ENCODE results near the gene SDF2. TPM values are rescaled to one million over a fixed set of nuclear protein-coding genes. Genes with fewer than 3 reads are reported as not detected.

SDF2 gene
- total and polyA plus RNA-seq, 8 donors = 57.3 to 74.6 (median 69.0) TPM

GRCh38 chr17:28675490-28675889, 13.8 kb upstream of the SDF2 start:
- Histone ChIP-seq H3K36me3 (peaks cover 8 to 100% of the 10 kb centered on the region in 2 donors), H3K4me1 (no peaks in the 10 kb centered on the region), H3K27ac (no peak overlapping the region), H3K9me3 (no peaks in the 10 kb centered on the region), H3K27me3 (no peaks in the 10 kb centered on the region), H3K4me3 (no peak overlapping the region)
- intact Hi-C loops (cut with DNase I) = no loop called here
- DNase-seq (no peak), ATAC-seq (no peak)
- TF ChIP-seq CTCF (IDR thresholded peaks at IDR 0.05) = no peak

- Histone ChIP-seq H3K27me3 (no peaks in the 10 kb centered on the region), H3K9me3 (no peaks in the 10 kb centered on the region), H3K4me1 (peaks cover 0 to 12% of the 10 kb centered on the region in 2 donors), H3K27ac (no peak overlapping the region), H3K36me3 (peaks cover 3 to 83% of the 10 kb centered on the region in 2 donors), H3K4me3 (no peak overlapping the region)
- no peak for DNase-seq
- no peak for TF ChIP-seq CTCF (IDR thresholded peaks at IDR 0.05)
- ATAC-seq = no peak
- intact Hi-C loops (cut with DNase I) = no loop called here
These were observed 8.2 kb upstream of the SDF2 start for GRCh38 chr17:28669918-28670317.

- Histone ChIP-seq H3K27ac (no peak overlapping the region), H3K36me3 (peaks cover 0 to 63% of the 10 kb centered on the region in 2 donors), H3K4me3 (no peak overlapping the region), H3K27me3 (no peaks in the 10 kb centered on the region), H3K4me1 (peaks cover 7 to 32% of the 10 kb centered on the region in 2 donors), H3K9me3 (no peaks in the 10 kb centered on the region)
- no peak for ATAC-seq
- no peak for DNase-seq
- intact Hi-C loops (cut with DNase I) = no loop called here
- TF ChIP-seq CTCF (IDR thresholded peaks at IDR 0.05) = no peak
These were observed 6.2 kb upstream of the SDF2 start for GRCh38 chr17:28667870-28668269.

GRCh38 chr17:28665994-28666393, 4.3 kb upstream of the SDF2 start:
- intact Hi-C loops (cut with DNase I) = no loop called here
- H3K27me3 ChIP-seq = no peaks in the 10 kb centered on the region

GRCh38 chr17:28663723-28664122, 2.0 kb upstream of the SDF2 start:
- peaks cover 18 to 53% of the 10 kb centered on the region in 2 donors for H3K4me1 ChIP-seq
- intact Hi-C loops (cut with DNase I) = no loop called here
- H3K4me3 ChIP-seq = peak overlapping the region in 1 of 2 donors; percentile 84
- DNase-seq = no peak
- ATAC-seq = no peak
- H3K9me3 ChIP-seq = no peaks in the 10 kb centered on the region
- TF ChIP-seq CTCF (IDR thresholded peaks at IDR 0.05) = no peak
- no peaks in the 10 kb centered on the region for H3K27me3 ChIP-seq
- peaks cover 0 to 36% of the 10 kb centered on the region in 2 donors for H3K36me3 ChIP-seq
- H3K27ac ChIP-seq = no peak overlapping the region

More at GRCh38 chr17:28665994-28666393, 4.3 kb upstream of the SDF2 start:
- Histone ChIP-seq H3K4me3 (no peak overlapping the region), H3K36me3 (peaks cover 0 to 44% of the 10 kb centered on the region in 2 donors), H3K4me1 (peaks cover 12 to 42% of the 10 kb centered on the region in 2 donors), H3K27ac (no peak overlapping the region), H3K9me3 (no peaks in the 10 kb centered on the region)
- DNase-seq = no peak
- TF ChIP-seq CTCF (IDR thresholded peaks at IDR 0.05) = no peak
- ATAC-seq = no peak

All from left lung (tissue), 10 donors.